Cerebellar nuclear complex (tissue), 1 donor: ENCODE measurements around the gene RASA3.
"Not testable (repeated sequence)": the region's sequence is repeated elsewhere in the genome, so short reads cannot be mapped to it uniquely, and the experiment has no call there.

ENCODE experiments used
- DNase-seq, 2 experiments: peaks; one replicate each; lab custom pipeline; 2025; lab: John Stamatoyannopoulos, UW

RASA3 gene

GRCh38 chr13:114112826-114113322 is 19.5 kb downstream of the RASA3 start:
- DNase-seq: no peak

- no peak for DNase-seq
Measured at GRCh38 chr13:114112231-114112825, 20.1 kb downstream of the RASA3 start.

- DNase-seq: no peak
Measured at GRCh38 chr13:114111577-114111976, 20.8 kb downstream of the RASA3 start.

GRCh38 chr13:114110830-114111189 is 21.6 kb downstream of the RASA3 start:
- DNase-seq: not testable (repeated sequence)

GRCh38 chr13:114110091-114110829 is 22.2 kb downstream of the RASA3 start:
- no peak for DNase-seq

GRCh38 chr13:114109641-114110041 is 22.8 kb downstream of the RASA3 start:
- DNase-seq: no peak

GRCh38 chr13:114108894-114109293 is 23.5 kb downstream of the RASA3 start:
- no peak for DNase-seq

- DNase-seq: no peak
Measured at GRCh38 chr13:114108141-114108761, 24.2 kb downstream of the RASA3 start.

- no peak for DNase-seq
Measured at GRCh38 chr13:114107686-114108081, 24.7 kb downstream of the RASA3 start.

GRCh38 chr13:114106991-114107685 is 25.3 kb downstream of the RASA3 start:
- no peak for DNase-seq

- DNase-seq: no peak
Measured at GRCh38 chr13:114106526-114106925, 25.9 kb downstream of the RASA3 start.

GRCh38 chr13:114105521-114106225 is 26.8 kb downstream of the RASA3 start:
- DNase-seq: no peak

GRCh38 chr13:114104655-114105520 is 27.5 kb downstream of the RASA3 start:
- DNase-seq: no peak

GRCh38 chr13:114103801-114104654 is 28.4 kb downstream of the RASA3 start:
- no peak for DNase-seq

GRCh38 chr13:114103289-114103621 is 29.2 kb downstream of the RASA3 start:
- DNase-seq: not testable (repeated sequence)

- no peak for DNase-seq
Measured at GRCh38 chr13:114102521-114103288, 29.7 kb downstream of the RASA3 start.

- no peak for DNase-seq
Measured at GRCh38 chr13:114102131-114102520, 30.3 kb downstream of the RASA3 start.

- no peak for DNase-seq
Measured at GRCh38 chr13:114101358-114102130, 30.9 kb downstream of the RASA3 start.
